Body of pancreas (tissue), 4 donors: Measurements from ENCODE around the gene ITGA8.

Source experiments
- CTCF ChIP-seq, 7 experiments: fragments of 450-650 bp in 4 of 7; fragments of 200-600 bp in 3 of 7; sonication (generic) in 3 of 7; IDR thresholded peaks; one replicate each; pipeline ENCODE4 v1.5.1; 2016 to 2019; ENCODE audit warnings: antibody characterized with exemption in 7 of 7
- POLR2A ChIP-seq, 3 donors: fragments of 450-650 bp; IDR thresholded peaks; one replicate each; pipeline ENCODE4 v1.6.1; 2016; ENCODE audit warnings: antibody characterized with exemption in 3 of 3, mild to moderate bottlenecking in 2 of 3

GRCh38 chr10:15723803-15724202 is 4.1 kb upstream of the ITGA8 start:
- TF ChIP-seq POLR2A (IDR thresholded peaks at IDR 0.05) (no peak), CTCF (IDR thresholded peaks at IDR 0.05) (no peak)
